Left ventricle myocardium inferior (tissue), 1 donor: ENCODE measurements around the gene NSD1. TPM values are rescaled to one million over a fixed set of nuclear protein-coding genes. Genes with fewer than 3 reads are reported as not detected.
"Not testable (repeated sequence)": the region's sequence is repeated elsewhere in the genome, so short reads cannot be mapped to it uniquely, and the experiment has no call there.

Experiments
- DNase-seq: peaks from one replicate; pipeline ENCODE4 v3.0.0-alpha.2; 2020
- H3K27ac ChIP-seq: fragments of 200-600 bp; replicated peaks from 2 replicates; pipeline ENCODE4 v1.8.0; 2021
- H3K27me3 ChIP-seq: fragments of 200-600 bp; 2 replicates; pipeline ENCODE4 v1.8.0; 2021; ENCODE audit warnings: low read depth
- H3K36me3 ChIP-seq: fragments of 200-600 bp; 2 replicates; pipeline ENCODE4 v1.8.0; 2021
- H3K4me1 ChIP-seq: fragments of 200-600 bp; 2 replicates; pipeline ENCODE4 v1.8.0; 2021
- H3K4me3 ChIP-seq: fragments of 200-600 bp; 2 replicates; pipeline ENCODE4 v1.8.0; 2021; ENCODE audit warnings: mild to moderate bottlenecking, moderate library complexity
- H3K9me3 ChIP-seq: fragments of 200-600 bp; replicated peaks from 2 replicates; pipeline ENCODE4 v1.8.0; 2021
- CTCF ChIP-seq: fragments of 200-600 bp; IDR thresholded peaks from 2 replicates; pipeline ENCODE4 v1.8.0; 2021; ENCODE audit warnings: antibody characterized with exemption, mild to moderate bottlenecking, borderline replicate concordance
- intact Hi-C: fragments of 100-400 bp; cut with micrococcal nuclease; formaldehyde crosslinking; loops from one replicate; pipeline ENCODE4 v1.11.0; 2022
- total RNA-seq: library from RNA; stranded (reverse); fragmentation: NEBNext Ultra II Directional; extraction: Animal tissue kit (Norgen Biotek cat#: 25700); gene quantifications from one replicate; pipeline ENCODE4 v1.2.1, GENCODE V29; 2021
- donor health status: DM: no; HTN: yes; CAD: no; lungs with severe emphysema.

NSD1 gene
- total RNA-seq, 1 donor from 2014 or later, result 40.8 TPM

GRCh38 chr5:177336603-177337494, 203.3 kb downstream of the NSD1 start:
- peak overlapping the region; percentile 63 for H3K27ac ChIP-seq
- H3K4me3 ChIP-seq, result no peak overlapping the region
- intact Hi-C loops, result no loop called here
- DNase-seq, result no peak
- H3K27me3 ChIP-seq, result no peaks in the 10 kb centered on the region
- H3K36me3 ChIP-seq, result peaks cover 79% of the 10 kb centered on the region
- no peaks in the 10 kb centered on the region for H3K9me3 ChIP-seq
- TF ChIP-seq CTCF, result no peak
- peaks cover 35% of the 10 kb centered on the region for H3K4me1 ChIP-seq

- no peak overlapping the region for H3K4me3 ChIP-seq
Measured at GRCh38 chr5:177338251-177339106, 204.9 kb downstream of the NSD1 start.

GRCh38 chr5:177339107-177339638, 205.6 kb downstream of the NSD1 start:
- Histone ChIP-seq H3K9me3 (no peaks in the 10 kb centered on the region), H3K4me1 (peaks cover 34% of the 10 kb centered on the region), H3K27ac (no peak overlapping the region), H3K36me3 (peaks cover 63% of the 10 kb centered on the region), H3K4me3 (no peak overlapping the region), H3K27me3 (no peaks in the 10 kb centered on the region)
- intact Hi-C loops, result no loop called here
- no peak for DNase-seq
- no peak for TF ChIP-seq CTCF

More at GRCh38 chr5:177338251-177339106, 204.9 kb downstream of the NSD1 start:
- TF ChIP-seq CTCF, result no peak
- Histone ChIP-seq H3K9me3 (no peaks in the 10 kb centered on the region), H3K27me3 (no peaks in the 10 kb centered on the region), H3K36me3 (peaks cover 70% of the 10 kb centered on the region), H3K4me1 (peaks cover 35% of the 10 kb centered on the region), H3K27ac (no peak overlapping the region)
- no peak for DNase-seq
- intact Hi-C loops, result no loop called here

GRCh38 chr5:177343000-177343399, 209.4 kb downstream of the NSD1 start:
- DNase-seq, H3K4me3 ChIP-seq, H3K27ac ChIP-seq, H3K27me3 ChIP-seq, intact Hi-C loops, H3K9me3 ChIP-seq: not testable (repeated sequence)
- Histone ChIP-seq H3K36me3 (peaks cover 55% of the 10 kb centered on the region), H3K4me1 (peaks cover 16% of the 10 kb centered on the region)

- no peak overlapping the region for H3K27ac ChIP-seq
- H3K9me3 ChIP-seq, result no peaks in the 10 kb centered on the region
- peaks cover 20% of the 10 kb centered on the region for H3K4me1 ChIP-seq
- H3K27me3 ChIP-seq, result no peaks in the 10 kb centered on the region
- no peak for TF ChIP-seq CTCF
- no peak overlapping the region for H3K4me3 ChIP-seq
- intact Hi-C loops, result no loop called here
- DNase-seq, result no peak
- peaks cover 50% of the 10 kb centered on the region for H3K36me3 ChIP-seq
Measured at GRCh38 chr5:177343777-177344176, 210.2 kb downstream of the NSD1 start.
